Astrocyte (in vitro differentiated cells and primary cell): ENCODE measurements around the gene ISLR2.

Experiments used
- EZH2 ChIP-seq: IDR thresholded peaks from 2 replicates; pipeline ENCODE4 v1.6.1; 2012; ENCODE audit warnings: mild to moderate bottlenecking, low read length, inconsistent platforms; ENCODE audit not compliant: insufficient read depth
- TF ChIP-seq, protein P1 (sequence below): IDR thresholded peaks from 2 replicates; pipeline ENCODE4 v1.5.1; 2011; ENCODE audit warnings: low read depth, mild to moderate bottlenecking, inconsistent platforms, low read length, moderate library complexity; ENCODE audit not compliant: insufficient read depth

DNA sequence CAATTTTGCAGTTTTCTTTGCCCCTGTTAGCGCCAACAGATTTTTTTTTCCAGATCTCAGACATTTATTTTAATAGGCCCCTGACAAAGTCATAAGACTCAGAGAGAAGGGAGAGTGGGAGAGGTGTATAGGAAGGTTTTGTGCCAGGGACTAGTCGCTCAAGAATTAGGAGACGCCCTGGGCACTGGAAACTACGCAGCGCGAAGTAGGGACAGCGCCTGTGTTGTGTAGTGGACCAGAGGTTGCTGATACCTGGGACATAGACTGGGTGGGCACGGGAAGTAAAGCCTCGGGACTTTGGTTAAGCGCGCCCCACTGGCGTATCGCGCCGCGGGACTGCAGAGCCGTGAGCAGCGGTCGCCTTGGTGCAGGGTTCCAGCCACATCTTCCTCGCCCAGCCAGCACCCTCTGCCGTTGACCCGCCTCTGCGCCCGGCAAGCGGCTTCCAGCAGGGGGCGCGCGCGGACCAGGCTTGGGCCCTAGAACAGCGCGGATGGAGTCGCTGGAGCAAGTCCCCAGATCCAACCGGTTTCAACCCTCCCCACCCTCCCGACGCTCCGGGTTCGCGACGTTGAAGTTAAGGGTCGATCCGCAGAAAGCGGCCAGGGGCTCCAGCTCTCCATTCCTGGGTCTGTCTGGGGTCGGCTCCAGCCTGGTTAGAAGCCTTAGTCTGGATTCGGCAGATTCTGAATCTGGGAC is 3.0 kb upstream of the ISLR2 start:
- TF ChIP-seq, protein P1, sequence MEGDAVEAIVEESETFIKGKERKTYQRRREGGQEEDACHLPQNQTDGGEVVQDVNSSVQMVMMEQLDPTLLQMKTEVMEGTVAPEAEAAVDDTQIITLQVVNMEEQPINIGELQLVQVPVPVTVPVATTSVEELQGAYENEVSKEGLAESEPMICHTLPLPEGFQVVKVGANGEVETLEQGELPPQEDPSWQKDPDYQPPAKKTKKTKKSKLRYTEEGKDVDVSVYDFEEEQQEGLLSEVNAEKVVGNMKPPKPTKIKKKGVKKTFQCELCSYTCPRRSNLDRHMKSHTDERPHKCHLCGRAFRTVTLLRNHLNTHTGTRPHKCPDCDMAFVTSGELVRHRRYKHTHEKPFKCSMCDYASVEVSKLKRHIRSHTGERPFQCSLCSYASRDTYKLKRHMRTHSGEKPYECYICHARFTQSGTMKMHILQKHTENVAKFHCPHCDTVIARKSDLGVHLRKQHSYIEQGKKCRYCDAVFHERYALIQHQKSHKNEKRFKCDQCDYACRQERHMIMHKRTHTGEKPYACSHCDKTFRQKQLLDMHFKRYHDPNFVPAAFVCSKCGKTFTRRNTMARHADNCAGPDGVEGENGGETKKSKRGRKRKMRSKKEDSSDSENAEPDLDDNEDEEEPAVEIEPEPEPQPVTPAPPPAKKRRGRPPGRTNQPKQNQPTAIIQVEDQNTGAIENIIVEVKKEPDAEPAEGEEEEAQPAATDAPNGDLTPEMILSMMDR: peak; percentile 60
- no peak for TF ChIP-seq EZH2
